ENCODE results near the gene MMP1. TPM values are rescaled to one million over a fixed set of nuclear protein-coding genes. Genes with fewer than 3 reads are reported as not detected.
"Not testable (repeated sequence)": the region's sequence is repeated elsewhere in the genome, so short reads cannot be mapped to it uniquely, and the experiment has no call there.

Gene MMP1
- total RNA-seq, 1 donor from 2014 or later, result 1,378 TPM

DNA sequence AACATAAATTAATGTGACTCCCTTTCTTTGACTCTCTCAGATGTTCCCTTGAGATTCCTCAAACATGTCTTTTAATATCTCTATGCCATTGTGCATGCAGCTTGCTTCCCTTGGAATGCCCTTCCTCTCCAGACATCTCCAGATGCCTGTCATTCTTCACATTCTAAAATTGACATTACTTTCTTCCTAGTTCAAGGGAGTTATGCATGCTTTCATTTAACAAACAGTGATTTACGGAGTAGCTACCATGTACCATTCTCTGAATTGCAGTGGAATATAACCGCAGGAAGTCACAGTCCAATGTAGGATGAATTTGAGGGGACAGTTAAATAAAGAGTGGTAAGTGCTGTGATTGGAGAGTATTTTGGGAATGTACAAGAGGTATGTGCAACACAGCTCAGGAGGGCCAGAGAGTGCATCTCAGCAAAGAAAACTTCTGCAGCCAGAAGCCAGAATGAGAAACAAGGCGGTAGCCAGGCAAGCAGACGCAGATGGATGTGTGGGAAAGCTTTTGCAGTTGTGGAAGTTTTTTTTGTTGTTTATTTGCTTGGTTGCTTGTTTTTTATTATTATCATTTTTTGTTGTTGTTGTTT, 36.2 kb downstream of the MMP1 start:
- no peak for DNase-seq (ENCODE audit: low read depth, low spot score)

DNA sequence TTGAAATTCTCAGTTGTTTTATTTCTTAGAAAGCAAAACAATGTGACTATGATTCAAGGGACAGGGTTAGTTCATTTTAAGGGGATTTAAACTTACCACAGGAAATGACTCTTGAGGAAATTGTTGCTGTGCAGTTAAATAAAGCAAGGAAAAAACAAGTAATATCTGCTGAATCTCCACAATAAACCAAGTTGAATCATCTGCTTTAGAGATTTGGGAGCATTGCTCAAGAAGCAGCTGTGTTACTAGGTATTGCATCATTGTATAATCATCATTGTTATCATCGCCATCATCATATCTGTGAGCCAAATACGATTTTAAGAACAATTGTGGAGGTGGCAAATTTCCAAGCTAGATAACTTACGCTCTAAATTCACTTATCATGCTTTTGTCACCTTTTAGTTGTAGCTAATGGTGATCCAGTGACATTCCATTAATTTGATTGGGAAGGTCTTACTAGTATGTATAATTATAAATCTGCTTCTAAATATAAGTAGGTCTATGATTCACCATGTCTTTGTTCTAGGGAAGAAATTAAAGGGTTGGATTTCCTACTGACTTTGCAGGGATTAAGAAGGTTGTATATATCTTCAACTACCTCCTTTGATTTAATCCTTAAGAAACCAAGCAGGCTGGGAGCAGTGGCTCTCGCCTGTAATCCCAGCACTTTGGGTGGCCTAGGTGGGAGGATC, 37.5 kb downstream of the MMP1 start:
- peak; percentile 94 for DNase-seq (ENCODE audit: low read depth, low spot score)

GRCh38 chr11:102757823-102758549, 40.0 kb downstream of the MMP1 start:
- DNase-seq (ENCODE audit: low read depth, low spot score), result peak; percentile 78

DNA sequence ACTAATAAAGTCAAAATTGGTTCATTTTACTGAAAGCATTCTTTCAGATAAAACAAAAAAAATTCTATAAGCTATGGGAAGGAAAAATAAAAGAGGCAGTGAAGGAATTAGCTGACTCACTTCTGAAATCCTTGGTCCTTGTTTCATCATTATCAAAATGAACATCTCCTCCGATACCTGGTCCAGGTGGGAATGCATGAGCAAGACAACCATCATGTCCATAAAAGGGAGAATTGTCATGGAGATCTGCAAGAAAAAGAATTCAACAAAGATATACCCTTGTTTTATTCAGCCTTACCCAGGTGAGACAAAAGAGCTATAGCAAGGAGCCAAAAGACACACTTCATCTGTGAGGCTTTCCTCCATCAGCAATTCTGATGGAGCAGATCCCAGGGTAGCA, 44.7 kb downstream of the MMP1 start:
- DNase-seq (ENCODE audit: low read depth, low spot score), result no peak

DNA sequence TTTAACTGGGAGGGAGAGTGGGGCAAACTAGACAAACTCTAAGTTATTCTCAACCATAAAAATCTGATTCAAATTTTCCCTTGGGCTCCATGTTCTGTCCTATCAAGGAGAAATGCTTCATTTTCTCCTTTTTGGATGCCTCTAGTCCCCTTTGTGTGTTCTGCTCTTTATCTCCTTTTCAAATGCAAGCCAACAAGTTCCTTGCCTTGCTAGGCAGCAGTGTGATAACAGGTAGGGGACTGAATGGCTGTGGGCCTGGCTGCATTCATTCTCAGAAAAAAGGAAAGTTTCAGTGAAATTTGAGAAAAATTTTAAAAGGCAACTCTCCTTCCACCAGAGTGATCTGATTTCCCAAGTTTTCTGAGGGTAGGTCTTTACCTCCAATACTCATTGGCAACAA, 46.3 kb downstream of the MMP1 start:
- DNase-seq (ENCODE audit: low read depth, low spot score), result no peak

DNA sequence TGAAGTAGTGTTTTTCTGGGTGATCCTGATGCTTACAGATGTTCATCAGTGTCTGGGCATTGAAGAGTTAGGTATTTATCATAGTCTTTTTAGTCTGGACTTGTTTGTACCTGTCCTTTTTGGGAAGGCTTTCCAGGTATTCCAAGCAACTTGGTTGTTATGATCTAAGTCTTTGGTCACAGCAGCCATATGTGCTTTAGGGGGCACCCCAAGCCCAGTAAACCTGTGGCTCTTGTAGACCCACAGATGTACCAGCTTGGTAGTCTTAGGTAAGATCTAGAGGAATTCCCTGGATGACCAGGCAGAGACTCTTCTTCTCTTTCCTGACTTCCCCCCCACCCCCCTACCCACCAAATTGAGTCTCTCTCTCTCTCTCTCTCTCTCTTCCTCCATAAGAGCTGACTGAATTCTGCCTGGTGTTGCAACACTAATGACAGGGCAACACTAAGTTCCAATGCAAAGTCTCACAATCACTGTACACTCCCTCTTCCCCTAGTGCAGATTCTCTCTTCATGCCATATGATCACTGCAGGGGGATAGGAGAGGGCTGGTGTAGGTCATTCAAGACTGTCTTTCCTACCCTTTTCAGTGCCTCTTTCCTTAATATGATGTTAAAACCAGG, 48.7 kb downstream of the MMP1 start:
- no peak for DNase-seq (ENCODE audit: low read depth, low spot score)

DNA sequence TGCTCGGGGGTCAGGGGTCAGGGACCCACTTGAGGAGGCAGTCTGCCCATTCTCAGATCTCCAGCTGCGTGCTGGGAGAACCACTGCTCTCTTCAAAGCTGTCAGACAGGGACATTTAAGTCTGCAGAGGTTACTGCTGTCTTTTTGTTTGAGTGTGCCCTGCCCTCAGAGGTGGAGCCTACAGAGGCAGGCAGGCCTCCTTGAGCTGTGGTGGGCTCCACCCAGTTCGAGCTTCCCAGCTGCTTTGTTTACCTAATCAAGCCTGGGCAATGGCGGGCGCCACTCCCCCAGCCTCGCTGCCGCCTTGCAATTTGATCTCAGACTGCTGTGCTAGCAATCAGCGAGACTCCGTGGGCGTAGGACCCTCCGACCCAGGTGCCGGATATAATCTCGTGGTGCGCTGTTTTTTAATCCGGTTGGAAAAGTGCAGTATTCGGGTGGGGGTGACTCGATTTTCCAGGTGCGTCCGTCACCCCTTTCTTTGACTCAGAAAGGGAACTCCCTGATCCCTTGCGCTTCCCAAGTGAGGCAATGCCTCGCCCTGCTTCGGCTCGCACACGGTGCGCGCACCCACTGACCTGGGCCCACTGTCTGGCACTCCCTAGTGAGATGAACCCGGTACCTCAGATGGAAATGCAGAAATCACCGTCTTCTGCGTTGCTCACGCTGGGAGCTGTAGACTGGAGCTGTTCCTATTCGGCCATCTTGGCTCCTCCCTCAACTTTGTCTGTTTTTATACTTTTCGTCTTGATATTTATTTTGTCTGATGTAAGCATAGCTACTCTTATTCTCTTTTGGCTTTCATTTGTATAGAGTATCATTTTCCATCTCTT, 51.0 kb downstream of the MMP1 start:
- DNase-seq (ENCODE audit: low read depth, low spot score), result not testable (repeated sequence)

Other genes starting within 250 kb of the MMP1 start
- gene MMP20, start 172.8 kb downstream of the MMP1 start, total RNA-seq, result not detected in 2 replicates
- gene MMP27, start 92.4 kb downstream of the MMP1 start, total RNA-seq, result not detected in 2 replicates
- not detected in 2 replicates for gene MMP8, start 73.2 kb downstream of the MMP1 start, total RNA-seq
- gene MMP10, start 17.5 kb downstream of the MMP1 start, total RNA-seq, result 8.0 and 13.3 TPM in 2 replicates
- not detected in 2 replicates for gene MMP3, start 45.4 kb upstream of the MMP1 start, total RNA-seq
- not detected in 2 replicates for gene MMP12, start 76.8 kb upstream of the MMP1 start, total RNA-seq
- not detected in 2 replicates for gene MMP13, start 157.6 kb upstream of the MMP1 start, total RNA-seq